Uterus (tissue), 4 donors: ENCODE measurements around the gene CWF19L2. TPM values are rescaled to one million over a fixed set of nuclear protein-coding genes. Genes with fewer than 3 reads are reported as not detected.
"Not testable (repeated sequence)": the region's sequence is repeated elsewhere in the genome, so short reads cannot be mapped to it uniquely, and the experiment has no call there.

Experiments
- DNase-seq, 2 donors: peaks; one replicate each; pipeline ENCODE4 v3.0.0-alpha.2; 2019 to 2020
- H3K27ac ChIP-seq, 2 donors: fragments of 200-600 bp; sonication (generic); 1 replicate in 1 of 2; 2 replicates in 1 of 2; pipeline ENCODE4 v1.5.1; 2016 to 2018
- H3K27me3 ChIP-seq, 2 donors: fragments of 200-600 bp; sonication (generic); one replicate each; pipeline ENCODE4 v1.5.1; 2018 to 2019; ENCODE audit warnings: control low read depth in 1 of 2
- H3K36me3 ChIP-seq, 2 donors: fragments of 200-600 bp; sonication (generic); one replicate each; pipeline ENCODE4 v1.5.1; 2019; ENCODE audit warnings: control low read depth in 1 of 2
- H3K4me1 ChIP-seq, 2 donors: fragments of 200-600 bp; sonication (generic); one replicate each; pipeline ENCODE4 v1.5.1; 2018 to 2019; ENCODE audit warnings: control low read depth in 1 of 2
- H3K4me3 ChIP-seq, 2 donors: fragments of 200-600 bp; sonication (generic); 1 replicate in 1 of 2; 2 replicates in 1 of 2; pipeline ENCODE4 v1.5.1; 2018 to 2019; ENCODE audit warnings: mild to moderate bottlenecking in 1 of 2
- H3K9me3 ChIP-seq, 2 donors: fragments of 200-600 bp; sonication (generic); one replicate each; pipeline ENCODE4 v1.5.1; 2019; ENCODE audit warnings: control low read depth in 1 of 2
- CTCF ChIP-seq, 4 experiments: fragments of 200-600 bp in 2 of 4; fragments of 450-650 bp in 2 of 4; sonication (generic) in 2 of 4; IDR thresholded peaks; one replicate each; pipeline ENCODE4 v1.5.1; 2016 to 2019; ENCODE audit warnings: antibody characterized with exemption in 4 of 4, mild to moderate bottlenecking in 2 of 4, moderate library complexity in 1 of 4
- POLR2A ChIP-seq, 2 donors: fragments of 450-650 bp; IDR thresholded peaks; one replicate each; pipeline ENCODE4 v1.6.1; 2016; ENCODE audit warnings: antibody characterized with exemption in 2 of 2, mild to moderate bottlenecking in 1 of 2, moderate library complexity in 1 of 2
- intact Hi-C: fragments of 100-400 bp; cut with DNase I; formaldehyde crosslinking; loops from one replicate; pipeline ENCODE4 v1.15.1; 2023; ENCODE audit warnings: low total_unique reads
- total RNA-seq, 4 donors: library from RNA; depleted of rRNA in 3 of 4; stranded (reverse); fragments of >200 nt in 3 of 4; gene quantifications; one replicate each; pipeline versions ENCODE4 v1.1.0 to v1.2.4, GENCODE V29; 2014 to 2023
- donor health status: DM: yes; HTN: yes; CAD: no.

The CWF19L2 gene
- total RNA-seq, 4 donors from 2014 or later: 16.1 to 41.0 (median 27.8) TPM

- Histone ChIP-seq H3K36me3 (peaks cover 0 to 3% of the 10 kb centered on the region in 2 donors), H3K9me3 (no peaks in the 10 kb centered on the region), H3K4me1 (no peaks in the 10 kb centered on the region), H3K27ac (no peak overlapping the region), H3K4me3 (no peak overlapping the region), H3K27me3 (no peaks in the 10 kb centered on the region)
- intact Hi-C loops: no loop called here
- DNase-seq: no peak
- TF ChIP-seq POLR2A (IDR thresholded peaks at IDR 0.05): no peak
Measured at GRCh38 chr11:107405260-107405659, 52.4 kb downstream of the CWF19L2 start.

- H3K4me1 ChIP-seq, H3K4me3 ChIP-seq, H3K27ac ChIP-seq, DNase-seq, intact Hi-C loops, H3K9me3 ChIP-seq, H3K36me3 ChIP-seq, H3K27me3 ChIP-seq: not testable (repeated sequence)
Measured at GRCh38 chr11:107401131-107401530, 56.5 kb downstream of the CWF19L2 start.

GRCh38 chr11:107397357-107397756 is 60.3 kb downstream of the CWF19L2 start:
- intact Hi-C loops: no loop called here
- no peaks in the 10 kb centered on the region for H3K36me3 ChIP-seq
- TF ChIP-seq POLR2A (IDR thresholded peaks at IDR 0.05): no peak
- TF ChIP-seq CTCF (IDR thresholded peaks at IDR 0.05): no peak

GRCh38 chr11:107392611-107393010 is 65.0 kb downstream of the CWF19L2 start:
- no peaks in the 10 kb centered on the region for H3K4me1 ChIP-seq
- H3K9me3 ChIP-seq: no peaks in the 10 kb centered on the region
- no peaks in the 10 kb centered on the region for H3K27me3 ChIP-seq
- no peak for TF ChIP-seq POLR2A (IDR thresholded peaks at IDR 0.05)
- no peak for TF ChIP-seq CTCF (IDR thresholded peaks at IDR 0.05)
- no peak overlapping the region for H3K27ac ChIP-seq
- DNase-seq: no peak
- H3K36me3 ChIP-seq: no peaks in the 10 kb centered on the region
- H3K4me3 ChIP-seq: no peak overlapping the region
- intact Hi-C loops: no loop called here

More at GRCh38 chr11:107397357-107397756, 60.3 kb downstream of the CWF19L2 start:
- H3K9me3 ChIP-seq: peaks cover 0 to 3% of the 10 kb centered on the region in 2 donors
- H3K27ac ChIP-seq: no peak overlapping the region
- no peaks in the 10 kb centered on the region for H3K27me3 ChIP-seq
- H3K4me3 ChIP-seq: no peak overlapping the region
- no peak for DNase-seq
- no peaks in the 10 kb centered on the region for H3K4me1 ChIP-seq

- H3K4me3 ChIP-seq, H3K27me3 ChIP-seq, DNase-seq, H3K4me1 ChIP-seq, intact Hi-C loops, H3K36me3 ChIP-seq, H3K9me3 ChIP-seq, H3K27ac ChIP-seq: not testable (repeated sequence)
Measured at GRCh38 chr11:107390701-107391100, 66.9 kb downstream of the CWF19L2 start.

GRCh38 chr11:107387666-107388065 is 70.0 kb downstream of the CWF19L2 start:
- no peaks in the 10 kb centered on the region for H3K27me3 ChIP-seq
- no peaks in the 10 kb centered on the region for H3K4me1 ChIP-seq
- intact Hi-C loops: no loop called here
- no peaks in the 10 kb centered on the region for H3K9me3 ChIP-seq
- no peak overlapping the region for H3K4me3 ChIP-seq
- no peak overlapping the region for H3K27ac ChIP-seq
- no peak for TF ChIP-seq POLR2A (IDR thresholded peaks at IDR 0.05)
- no peak for TF ChIP-seq CTCF (IDR thresholded peaks at IDR 0.05)
- H3K36me3 ChIP-seq: no peaks in the 10 kb centered on the region
- DNase-seq: no peak

- H3K27me3 ChIP-seq: no peaks in the 10 kb centered on the region
- TF ChIP-seq CTCF (IDR thresholded peaks at IDR 0.05) (no peak), POLR2A (IDR thresholded peaks at IDR 0.05) (no peak)
- no peaks in the 10 kb centered on the region for H3K9me3 ChIP-seq
- no peak overlapping the region for H3K4me3 ChIP-seq
- H3K36me3 ChIP-seq: no peaks in the 10 kb centered on the region
- no peaks in the 10 kb centered on the region for H3K4me1 ChIP-seq
- intact Hi-C loops: no loop called here
- DNase-seq: no peak
- no peak overlapping the region for H3K27ac ChIP-seq
Measured at GRCh38 chr11:107385361-107385981, 72.2 kb downstream of the CWF19L2 start.
